NB4 (cell line): ENCODE data around the gene CACNA2D3.

Experiments used
- CTCF ChIP-seq: IDR thresholded peaks from one replicate; pipeline ENCODE4 v1.5.1; 2012; ENCODE audit warnings: low read depth, low read length
- POLR2A ChIP-seq: IDR thresholded peaks from 2 replicates; pipeline ENCODE4 v1.6.1; 2011; ENCODE audit warnings: mild to moderate bottlenecking; ENCODE audit not compliant: insufficient read length; ENCODE audit errors: extremely low read depth

GRCh38 chr3:54570008-54570407 lies 447.7 kb downstream of the CACNA2D3 start:
- no peak for TF ChIP-seq CTCF
- no peak for TF ChIP-seq POLR2A
